ENCODE data around the gene COL10A1. TPM values are rescaled to one million over a fixed set of nuclear protein-coding genes. Genes with fewer than 3 reads are reported as not detected.

The COL10A1 gene
- total and polyA plus RNA-seq, 2 of the 4 experiments (the other 2 are of a cell fraction): 0.05 TPM; not detected in 1

- in situ Hi-C loops (cut with MboI; ENCODE audit: low sequenced_read_pairs) (no loop called here), dilution Hi-C loops (cut with HindIII; ENCODE audit: low sequenced_read_pairs, unreplicated experiment) (no loop called here), intact Hi-C loops (cut with micrococcal nuclease) (loop anchor here (10.0 kb wide), 2 partner anchors 609 to 1349 kb away; no protein-coding TSS in a partner anchor)
- Histone ChIP-seq H3K36me3 (ENCODE audit: control insufficient read depth, insufficient read depth, low read length) (no peaks in the 10 kb centered on the region), H3K9me3 (ENCODE audit: control insufficient read depth, insufficient read depth, low read length) (peaks cover 4% of the 10 kb centered on the region), H2AK5ac (ENCODE audit: low read depth, low read length) (no peak overlapping the region), H3K14ac (replicated peaks; ENCODE audit: low read depth, low read length) (no peak overlapping the region), H3K27ac (ENCODE audit: insufficient read depth, low read length) (no peak overlapping the region), H2BK20ac (ENCODE audit: low read depth, low read length) (no peak overlapping the region), H3K18ac (ENCODE audit: low read depth, low read length) (no peak overlapping the region; the same call in 1 of the 2 replicates), H3K9ac (ENCODE audit: low read depth, low read length) (no peak overlapping the region), H4K8ac (ENCODE audit: low read depth in 2 of 2, low read length in 2 of 2) (no peak overlapping the region), H2AK9ac (replicated peaks; ENCODE audit: low read depth, low read length, poor library complexity) (no peak overlapping the region), H3K4me3 (ENCODE audit: insufficient read depth, low read depth, low read length) (no peak overlapping the region), H3K9me1 (ENCODE audit: insufficient read depth, low read length) (no peaks in the 10 kb centered on the region), H3K23ac (ENCODE audit: low read depth, low read length) (no peak overlapping the region), H4K20me1 (ENCODE audit: insufficient read depth, low read length) (no peaks in the 10 kb centered on the region), H2AFZ (replicated peaks; ENCODE audit: low read length, poor library complexity) (no peak overlapping the region), H3K56ac (ENCODE audit: extremely low read depth, insufficient read depth, low read length) (no peak overlapping the region), H4K5ac (ENCODE audit: low read depth, low read length) (no peak overlapping the region), H3K27me3 (ENCODE audit: control insufficient read depth, insufficient read depth, low read length) (no peaks in the 10 kb centered on the region), H3K79me1 (ENCODE audit: low read depth in 1 of 2, low read length in 2 of 2) (no peaks in the 10 kb centered on the region), H2BK15ac (ENCODE audit: low read depth, low read length) (no peak overlapping the region), H4K91ac (ENCODE audit: insufficient read depth, low read depth, low read length) (no peak overlapping the region), H3K4me1 (ENCODE audit: control insufficient read depth, insufficient read depth, low read length) (peaks cover 4% of the 10 kb centered on the region; the same call in 1 of the 2 replicates), H2BK120ac (ENCODE audit: low read depth, low read length) (no peak overlapping the region), H2BK5ac (ENCODE audit: low read depth, low read length, poor library complexity, severe bottlenecking) (no peak overlapping the region), H3K4me2 (ENCODE audit: low read depth, low read length) (no peak overlapping the region), H3K4ac (ENCODE audit: low read depth, low read length) (no peak overlapping the region)
- CTCF ChIA-PET: no interaction called here
- WGBS, 2 experiments (ENCODE audit: extremely low coverage in 2 of 2, insufficient read length in 1 of 2): 92% methylated on average over 5 of the region's 7 CpGs; no CpG with 5 or more reads in 1 of the 2 experiments
- TF ChIP-seq RAD21 (IDR thresholded peaks at IDR 0.05; ENCODE audit: low read length) (no peak), CHD1 (IDR thresholded peaks at IDR 0.05; ENCODE audit: low read depth, low read length) (no peak), BHLHE40 (IDR thresholded peaks at IDR 0.05; ENCODE audit: low read depth, low read length) (no peak), RFX5 (IDR thresholded peaks at IDR 0.05; ENCODE audit: low read depth, low read length) (no peak), POLR2A (IDR thresholded peaks at IDR 0.05; ENCODE audit: low read depth, low read length) (no peak), USF2 (IDR thresholded peaks at IDR 0.05; ENCODE audit: low read depth, low read length) (no peak), SMC3 (IDR thresholded peaks at IDR 0.05; ENCODE audit: low read depth, low read length) (no peak), RCOR1 (IDR thresholded peaks at IDR 0.05; ENCODE audit: insufficient replicate concordance, low read length) (no peak)
- ATAC-seq (ENCODE audit: low read depth) (no peak), DNase-seq (no peak)
- no TSS peak for BruUV-seq (replicated peaks)
- POLR2A ChIA-PET (ENCODE audit: unreplicated experiment): no interaction called here
Measured at GRCh38 chr6:116094041-116094440, 31.9 kb downstream of the COL10A1 start.
